SW 1271 (cell line): ENCODE measurements around the gene CD101.
"Not testable (repeated sequence)": the region's sequence is repeated elsewhere in the genome, so short reads cannot be mapped to it uniquely, and the experiment has no call there.

ENCODE experiments used
- DNase-seq, 2 experiments: peaks; one replicate each; lab custom pipeline; 2025; lab: John Stamatoyannopoulos, UW

Gene CD101

GRCh38 chr1:117001254-117001927 is at the start of gene CD101:
CD101 (plus strand) TSS chr1:117001760; CDS start chr1:117001818, 58 bp downstream.
- DNase-seq: no peak

- DNase-seq: no peak
Observed at GRCh38 chr1:116952738-116953275, 48.8 kb upstream of the CD101 start.

- no peak for DNase-seq
Observed at GRCh38 chr1:116954440-116954839, 47.1 kb upstream of the CD101 start.

GRCh38 chr1:116956378-116956777 is 45.2 kb upstream of the CD101 start:
- DNase-seq: no peak

- DNase-seq: no peak
Observed at GRCh38 chr1:116957646-116958045, 43.9 kb upstream of the CD101 start.

- no peak for DNase-seq
Observed at GRCh38 chr1:116958110-116958509, 43.5 kb upstream of the CD101 start.

GRCh38 chr1:116958977-116959376 is 42.6 kb upstream of the CD101 start:
- DNase-seq: no peak

GRCh38 chr1:116961606-116962005 is 40.0 kb upstream of the CD101 start:
- DNase-seq: no peak

- DNase-seq: no peak
Observed at GRCh38 chr1:116962987-116963639, 38.4 kb upstream of the CD101 start.

GRCh38 chr1:116966791-116967190 is 34.8 kb upstream of the CD101 start:
- no peak for DNase-seq

GRCh38 chr1:116968724-116969123 is 32.8 kb upstream of the CD101 start:
- DNase-seq: no peak

GRCh38 chr1:116971258-116971860 is 30.2 kb upstream of the CD101 start:
- DNase-seq: no peak

GRCh38 chr1:116971965-116972673 is 29.4 kb upstream of the CD101 start:
- no peak for DNase-seq

- DNase-seq: no peak
Observed at GRCh38 chr1:116972674-116973030, 28.9 kb upstream of the CD101 start.

- DNase-seq: not testable (repeated sequence)
Observed at GRCh38 chr1:116980309-116980708, 21.3 kb upstream of the CD101 start.

GRCh38 chr1:116981521-116982037 is 20.0 kb upstream of the CD101 start:
- no peak for DNase-seq

- no peak for DNase-seq
Observed at GRCh38 chr1:116982319-116983004, 19.1 kb upstream of the CD101 start.

- DNase-seq: no peak
Observed at GRCh38 chr1:116983112-116983511, 18.4 kb upstream of the CD101 start.

GRCh38 chr1:116983678-116984077 is 17.9 kb upstream of the CD101 start:
- no peak for DNase-seq

- no peak for DNase-seq
Observed at GRCh38 chr1:116984406-116985160, 17.0 kb upstream of the CD101 start.
